ENCODE measurements around the gene LIM2. TPM values are rescaled to one million over a fixed set of nuclear protein-coding genes. Genes with fewer than 3 reads are reported as not detected.

Gene LIM2
- total and polyA plus RNA-seq, 9 of the 15 experiments (the other 6 are each of a cell fraction or from before 2014, with no cell fraction given) = 0.07 to 0.45 (median 0.18) TPM; not detected in 4

DNA sequence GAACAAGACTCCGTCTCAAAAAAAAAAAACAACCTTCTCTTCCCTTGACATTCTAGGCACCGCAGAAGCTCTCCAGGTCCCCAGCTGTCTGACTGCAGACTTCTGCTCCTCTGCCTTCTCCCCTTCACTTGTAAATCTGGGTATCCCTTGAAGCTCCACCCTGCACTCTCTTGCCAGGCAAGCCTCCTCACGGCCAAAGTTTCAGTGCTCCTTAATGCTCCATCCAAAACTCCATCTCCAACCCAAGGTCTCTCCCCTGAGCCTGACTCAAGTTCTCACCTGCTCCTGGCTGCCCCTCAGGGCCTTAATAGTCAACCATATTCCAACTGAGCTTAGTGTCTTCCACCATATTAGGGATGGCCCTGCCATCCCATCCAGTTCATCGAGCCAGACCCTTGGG, 17.5 kb downstream of the LIM2 start:
- H3K36me3 ChIP-seq (ENCODE audit: control insufficient read depth, insufficient read depth, low read length) = no peaks in the 10 kb centered on the region
- no peaks in the 10 kb centered on the region for H3K9me3 ChIP-seq (replicated peaks; ENCODE audit: control insufficient read depth, insufficient read depth, low read depth, low read length)
- H3K4me2 ChIP-seq (ENCODE audit: insufficient read depth, low read length) = no peak overlapping the region
- DNase-seq (ENCODE audit: extremely low read depth in 1 of 4, low spot score in 3 of 4) = no peak
- H3K4me3 ChIP-seq = no peak overlapping the region
- H2AFZ ChIP-seq (ENCODE audit: low read depth, low read length) = no peak overlapping the region
- no peaks in the 10 kb centered on the region for H3K9me1 ChIP-seq (ENCODE audit: control insufficient read depth, insufficient read depth, low read length)
- no peak overlapping the region for H3K27ac ChIP-seq (ENCODE audit: extremely low read depth, low read depth, low read length)
- no peak overlapping the region; a peak in 1 of 4 replicates for H3K9ac ChIP-seq (ENCODE audit: insufficient read depth in 1 of 2, low read depth in 2 of 2, low read length in 2 of 2)
- BruUV-seq (replicated peaks) = no TSS peak
- WGBS (ENCODE audit: insufficient coverage, low coverage, missing lambda C conversion rate) = 59% methylated on average over 4 of the region's 4 CpGs
- no peaks in the 10 kb centered on the region for H4K20me1 ChIP-seq (replicated peaks; ENCODE audit: control insufficient read depth, insufficient read depth, low read length)
- peaks cover 20 to 42% of the 10 kb centered on the region in 2 experiments for H3K4me1 ChIP-seq (replicated peaks in 1 of 2; ENCODE audit: control insufficient read depth in 2 of 2, insufficient read depth in 2 of 2, low read length in 2 of 2)
- no peak for TF ChIP-seq IRF9 (tag; IDR thresholded peaks at IDR 0.05)
- no peak for TF ChIP-seq C11orf30 (IDR thresholded peaks at IDR 0.05; ENCODE audit: low read depth)
- no peak for TF ChIP-seq NCOA6 (IDR thresholded peaks at IDR 0.05)
- no peak for TF ChIP-seq TGIF2 (CRISPR knock-in tag; IDR thresholded peaks at IDR 0.05)
- no peak for TF ChIP-seq ZNF134 (CRISPR knock-in tag; conservative IDR thresholded peaks at IDR 0.05)
- no peak for TF ChIP-seq ZNF133 (CRISPR knock-in tag; IDR thresholded peaks at IDR 0.05)
- TF ChIP-seq YY1 (IDR thresholded peaks at IDR 0.05; ENCODE audit: borderline replicate concordance in 1 of 3, control insufficient read depth in 1 of 3, extremely low read depth in 1 of 3, insufficient read depth in 3 of 3, insufficient read length in 1 of 3, insufficient replicate concordance in 2 of 3, low read depth in 1 of 3, low read length in 2 of 3) = no peak
- no peak for TF ChIP-seq ZSCAN32 (CRISPR knock-in tag; IDR thresholded peaks at IDR 0.05)
- TF ChIP-seq NBN (IDR thresholded peaks at IDR 0.05; ENCODE audit: low read depth) = no peak
- TF ChIP-seq MEIS2 (IDR thresholded peaks at IDR 0.05; ENCODE audit: partially characterized antibody) = no peak
- TF ChIP-seq, protein P1, sequence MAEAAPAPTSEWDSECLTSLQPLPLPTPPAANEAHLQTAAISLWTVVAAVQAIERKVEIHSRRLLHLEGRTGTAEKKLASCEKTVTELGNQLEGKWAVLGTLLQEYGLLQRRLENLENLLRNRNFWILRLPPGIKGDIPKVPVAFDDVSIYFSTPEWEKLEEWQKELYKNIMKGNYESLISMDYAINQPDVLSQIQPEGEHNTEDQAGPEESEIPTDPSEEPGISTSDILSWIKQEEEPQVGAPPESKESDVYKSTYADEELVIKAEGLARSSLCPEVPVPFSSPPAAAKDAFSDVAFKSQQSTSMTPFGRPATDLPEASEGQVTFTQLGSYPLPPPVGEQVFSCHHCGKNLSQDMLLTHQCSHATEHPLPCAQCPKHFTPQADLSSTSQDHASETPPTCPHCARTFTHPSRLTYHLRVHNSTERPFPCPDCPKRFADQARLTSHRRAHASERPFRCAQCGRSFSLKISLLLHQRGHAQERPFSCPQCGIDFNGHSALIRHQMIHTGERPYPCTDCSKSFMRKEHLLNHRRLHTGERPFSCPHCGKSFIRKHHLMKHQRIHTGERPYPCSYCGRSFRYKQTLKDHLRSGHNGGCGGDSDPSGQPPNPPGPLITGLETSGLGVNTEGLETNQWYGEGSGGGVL (CRISPR knock-in tag; IDR thresholded peaks at IDR 0.05) = no peak
- ChIA-PET CTCF (ENCODE audit: low intra/inter-chr PET ratio) (no interaction called here), POLR2A (interaction anchor here (0.7 to 0.9 kb wide), 2 partner anchors 12 to 15 kb away, joined by 3 read pairs; no protein-coding TSS in a partner anchor)
- in situ Hi-C loops (cut with MboI) = no loop called here
- no peaks in the 10 kb centered on the region for H3K27me3 ChIP-seq (ENCODE audit: control insufficient read depth in 2 of 2, insufficient read depth in 2 of 2, low read length in 2 of 2)
- no peak for FAIRE-seq
- intact Hi-C loops (cut with micrococcal nuclease) = no loop called here
- no peak for ATAC-seq
- H3K79me2 ChIP-seq (ENCODE audit: control insufficient read depth, insufficient read depth, low read length) = peaks cover 31% of the 10 kb centered on the region
